Fibroblast of upper back skin (primary cell): ENCODE data around the gene BATF3.

Experiments
- DNase-seq: peaks from one replicate; pipeline ENCODE4 v3.0.0-alpha.2; 2013

The BATF3 gene

GRCh38 chr1:212703991-212704564 lies 4.4 kb upstream of the BATF3 start:
- no peak for DNase-seq

- no peak for DNase-seq
Measured at GRCh38 chr1:212702672-212703071, 3.0 kb upstream of the BATF3 start.

GRCh38 chr1:212701910-212702309 lies 2.3 kb upstream of the BATF3 start:
- no peak for DNase-seq

- peak; percentile 22 for DNase-seq
Measured at GRCh38 chr1:212700892-212701819, 1.5 kb upstream of the BATF3 start.

- DNase-seq = no peak
Measured at GRCh38 chr1:212700223-212700891, 717 bp upstream of the BATF3 start.

- no peak for DNase-seq
Measured at GRCh38 chr1:212699104-212699624, 476 bp downstream of the BATF3 start.

GRCh38 chr1:212698467-212699103 lies 1.1 kb downstream of the BATF3 start:
- DNase-seq = no peak

GRCh38 chr1:212696721-212697331 lies 2.8 kb downstream of the BATF3 start:
- DNase-seq = no peak

- no peak for DNase-seq
Measured at GRCh38 chr1:212692774-212693644, 6.6 kb downstream of the BATF3 start.

- no peak for DNase-seq
Measured at GRCh38 chr1:212691561-212692071, 8.0 kb downstream of the BATF3 start.

- no peak for DNase-seq
Measured at GRCh38 chr1:212690816-212691403, 8.7 kb downstream of the BATF3 start.

- DNase-seq = no peak
Measured at GRCh38 chr1:212689758-212690529, 9.7 kb downstream of the BATF3 start.

- no peak for DNase-seq
Measured at GRCh38 chr1:212689196-212689725, 10.4 kb downstream of the BATF3 start.

GRCh38 chr1:212688341-212689047 lies 11.1 kb downstream of the BATF3 start:
- peak; percentile 85 for DNase-seq

GRCh38 chr1:212687811-212688210 lies 11.8 kb downstream of the BATF3 start:
- DNase-seq = no peak

GRCh38 chr1:212686591-212686990 lies 13.0 kb downstream of the BATF3 start:
- no peak for DNase-seq

GRCh38 chr1:212686069-212686468 lies 13.6 kb downstream of the BATF3 start:
- DNase-seq = no peak

GRCh38 chr1:212685429-212685828 lies 14.2 kb downstream of the BATF3 start:
- DNase-seq = no peak

GRCh38 chr1:212684521-212685090 lies 15.0 kb downstream of the BATF3 start:
- DNase-seq = no peak
